Uterus (tissue), 2 donors: Measurements from ENCODE around the gene CARF.

Source experiments
- POLR2A ChIP-seq, 2 donors: fragments of 450-650 bp; IDR thresholded peaks; one replicate each; pipeline ENCODE4 v1.6.1; 2016; ENCODE audit warnings: antibody characterized with exemption in 2 of 2, mild to moderate bottlenecking in 1 of 2, moderate library complexity in 1 of 2
- TF ChIP-seq, protein P1 (sequence below), 4 experiments: fragments of 200-600 bp in 2 of 4; fragments of 450-650 bp in 2 of 4; sonication (generic) in 2 of 4; IDR thresholded peaks; one replicate each; pipeline ENCODE4 v1.5.1; 2016 to 2019; ENCODE audit warnings: antibody characterized with exemption in 4 of 4, mild to moderate bottlenecking in 2 of 4, moderate library complexity in 1 of 4

DNA sequence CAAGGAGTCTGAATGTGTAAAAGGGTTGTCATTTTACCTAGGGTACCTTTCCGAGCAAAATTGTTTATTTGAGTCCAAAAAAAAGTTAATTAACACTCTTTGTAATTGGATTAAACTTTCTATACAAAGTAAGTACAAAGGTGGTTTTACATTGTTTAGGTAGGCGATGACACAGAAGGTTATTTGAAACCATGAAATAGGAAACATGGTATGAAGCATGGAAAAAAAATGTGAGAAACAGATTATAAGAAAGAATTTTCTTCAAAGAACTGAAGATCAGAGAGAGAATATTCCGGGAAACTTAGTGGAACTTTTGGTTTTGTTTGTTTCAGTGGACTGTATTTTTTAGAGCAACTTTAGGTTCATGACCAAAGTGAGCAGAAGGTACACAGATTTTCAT is 32.7 kb downstream of the CARF start:
- TF ChIP-seq, protein P1, sequence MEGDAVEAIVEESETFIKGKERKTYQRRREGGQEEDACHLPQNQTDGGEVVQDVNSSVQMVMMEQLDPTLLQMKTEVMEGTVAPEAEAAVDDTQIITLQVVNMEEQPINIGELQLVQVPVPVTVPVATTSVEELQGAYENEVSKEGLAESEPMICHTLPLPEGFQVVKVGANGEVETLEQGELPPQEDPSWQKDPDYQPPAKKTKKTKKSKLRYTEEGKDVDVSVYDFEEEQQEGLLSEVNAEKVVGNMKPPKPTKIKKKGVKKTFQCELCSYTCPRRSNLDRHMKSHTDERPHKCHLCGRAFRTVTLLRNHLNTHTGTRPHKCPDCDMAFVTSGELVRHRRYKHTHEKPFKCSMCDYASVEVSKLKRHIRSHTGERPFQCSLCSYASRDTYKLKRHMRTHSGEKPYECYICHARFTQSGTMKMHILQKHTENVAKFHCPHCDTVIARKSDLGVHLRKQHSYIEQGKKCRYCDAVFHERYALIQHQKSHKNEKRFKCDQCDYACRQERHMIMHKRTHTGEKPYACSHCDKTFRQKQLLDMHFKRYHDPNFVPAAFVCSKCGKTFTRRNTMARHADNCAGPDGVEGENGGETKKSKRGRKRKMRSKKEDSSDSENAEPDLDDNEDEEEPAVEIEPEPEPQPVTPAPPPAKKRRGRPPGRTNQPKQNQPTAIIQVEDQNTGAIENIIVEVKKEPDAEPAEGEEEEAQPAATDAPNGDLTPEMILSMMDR (IDR thresholded peaks at IDR 0.05) = no peak
- no peak for TF ChIP-seq POLR2A (IDR thresholded peaks at IDR 0.05)
